ENCODE data around the gene CFTR.

CFTR gene

DNA sequence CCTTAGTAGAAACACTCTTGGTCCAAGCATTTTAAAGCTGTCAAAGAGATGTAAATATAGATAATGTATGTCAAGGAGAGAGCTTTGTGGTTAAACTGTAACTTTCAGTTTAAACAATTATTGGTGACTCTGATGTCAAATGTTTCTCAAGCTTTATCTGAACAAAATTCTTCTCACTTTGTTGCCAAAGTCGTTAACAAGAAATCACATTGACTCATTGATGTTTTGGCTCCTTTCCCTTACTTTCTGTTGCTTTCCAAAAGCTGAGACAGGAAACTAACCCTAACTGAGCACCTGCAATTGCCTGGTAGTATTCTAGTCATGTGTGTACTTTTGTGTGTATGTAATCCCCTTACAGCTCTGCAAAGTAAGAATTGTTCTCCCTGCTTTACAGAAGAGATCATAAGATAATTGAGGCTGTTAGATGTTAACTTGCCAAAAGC, 108.5 kb downstream of the CFTR start:
- no peak for DNase-seq (ENCODE audit: low spot score)

DNA sequence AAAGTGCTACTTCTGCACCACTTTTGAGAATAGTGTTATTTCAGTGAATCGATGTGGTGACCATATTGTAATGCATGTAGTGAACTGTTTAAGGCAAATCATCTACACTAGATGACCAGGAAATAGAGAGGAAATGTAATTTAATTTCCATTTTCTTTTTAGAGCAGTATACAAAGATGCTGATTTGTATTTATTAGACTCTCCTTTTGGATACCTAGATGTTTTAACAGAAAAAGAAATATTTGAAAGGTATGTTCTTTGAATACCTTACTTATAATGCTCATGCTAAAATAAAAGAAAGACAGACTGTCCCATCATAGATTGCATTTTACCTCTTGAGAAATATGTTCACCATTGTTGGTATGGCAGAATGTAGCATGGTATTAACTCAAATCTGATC, 110.4 kb downstream of the CFTR start:
- DNase-seq (ENCODE audit: low spot score), result no peak

DNA sequence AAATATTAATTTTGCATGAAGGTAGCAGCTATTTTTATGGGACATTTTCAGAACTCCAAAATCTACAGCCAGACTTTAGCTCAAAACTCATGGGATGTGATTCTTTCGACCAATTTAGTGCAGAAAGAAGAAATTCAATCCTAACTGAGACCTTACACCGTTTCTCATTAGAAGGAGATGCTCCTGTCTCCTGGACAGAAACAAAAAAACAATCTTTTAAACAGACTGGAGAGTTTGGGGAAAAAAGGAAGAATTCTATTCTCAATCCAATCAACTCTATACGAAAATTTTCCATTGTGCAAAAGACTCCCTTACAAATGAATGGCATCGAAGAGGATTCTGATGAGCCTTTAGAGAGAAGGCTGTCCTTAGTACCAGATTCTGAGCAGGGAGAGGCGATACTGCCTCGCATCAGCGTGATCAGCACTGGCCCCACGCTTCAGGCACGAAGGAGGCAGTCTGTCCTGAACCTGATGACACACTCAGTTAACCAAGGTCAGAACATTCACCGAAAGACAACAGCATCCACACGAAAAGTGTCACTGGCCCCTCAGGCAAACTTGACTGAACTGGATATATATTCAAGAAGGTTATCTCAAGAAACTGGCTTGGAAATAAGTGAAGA, 112.3 kb downstream of the CFTR start:
- no peak for DNase-seq (ENCODE audit: low spot score)

DNA sequence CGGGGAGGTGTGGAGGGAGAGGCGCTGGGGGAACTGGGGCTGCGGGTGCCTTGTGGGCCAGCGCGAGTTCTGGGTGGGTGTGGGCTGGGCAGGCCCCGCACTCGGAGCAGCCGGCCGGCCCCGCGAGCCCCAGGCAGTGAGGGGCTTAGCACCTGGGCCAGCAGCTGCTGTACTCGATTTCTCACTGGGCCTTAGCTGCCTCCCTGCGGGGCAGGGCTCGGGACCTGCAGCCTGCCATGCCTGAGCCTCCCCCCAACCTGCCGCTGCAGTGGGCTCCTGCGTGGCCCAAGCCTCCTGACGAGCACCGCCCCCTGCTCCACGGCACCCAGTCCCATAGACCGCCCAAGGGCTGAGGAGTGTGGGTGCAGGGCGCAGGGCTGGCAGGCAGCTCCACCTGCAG, 116.3 kb downstream of the CFTR start:
- no peak for DNase-seq (ENCODE audit: low spot score)

DNA sequence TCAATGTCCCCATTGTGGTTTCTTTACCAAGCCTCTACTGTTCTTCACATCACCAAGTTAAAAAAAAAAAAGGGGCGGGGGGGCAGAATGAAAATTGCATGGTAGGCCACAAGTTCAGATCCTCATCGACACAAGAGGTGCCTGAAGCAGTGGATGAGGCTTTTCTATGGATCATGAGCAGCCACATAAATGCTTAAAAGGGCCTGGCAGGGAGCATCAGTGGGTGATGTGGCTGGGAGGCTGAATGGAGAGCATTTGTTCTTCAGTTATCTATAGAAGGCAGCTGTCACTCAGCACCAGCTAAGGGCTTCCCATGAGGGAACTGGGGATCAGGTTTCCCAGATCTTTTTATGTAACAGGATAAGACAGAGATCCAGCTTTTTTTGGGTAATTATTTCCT, 117.9 kb downstream of the CFTR start:
- no peak for DNase-seq (ENCODE audit: low spot score)

DNA sequence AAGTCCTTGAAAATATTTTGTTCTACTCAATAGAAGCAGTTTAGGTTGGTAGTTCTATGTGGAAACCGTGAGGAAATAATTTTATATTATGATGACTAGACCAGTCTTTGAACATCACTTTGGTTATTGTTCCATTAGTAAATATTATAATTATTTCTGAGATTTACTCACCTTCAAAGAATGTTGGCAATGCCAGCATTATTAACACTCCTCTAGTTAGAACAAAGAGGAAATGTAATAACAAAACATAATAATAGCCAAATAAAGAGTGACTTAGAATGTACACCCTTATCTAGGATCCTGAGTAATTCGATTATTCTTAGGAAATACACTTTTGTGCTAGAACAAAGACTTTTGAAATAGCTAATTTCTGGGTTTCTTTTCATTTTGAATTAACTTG, 121.1 kb downstream of the CFTR start:
- DNase-seq (ENCODE audit: low spot score), result no peak

DNA sequence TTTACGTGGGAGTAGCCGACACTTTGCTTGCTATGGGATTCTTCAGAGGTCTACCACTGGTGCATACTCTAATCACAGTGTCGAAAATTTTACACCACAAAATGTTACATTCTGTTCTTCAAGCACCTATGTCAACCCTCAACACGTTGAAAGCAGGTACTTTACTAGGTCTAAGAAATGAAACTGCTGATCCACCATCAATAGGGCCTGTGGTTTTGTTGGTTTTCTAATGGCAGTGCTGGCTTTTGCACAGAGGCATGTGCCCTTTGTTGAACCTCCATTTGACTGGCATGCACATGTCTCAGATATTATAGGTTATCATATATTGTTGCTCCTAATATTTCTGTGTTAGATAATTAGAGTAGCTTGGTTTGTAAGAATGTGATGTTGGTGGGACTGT, 123.8 kb downstream of the CFTR start:
- no peak for DNase-seq (ENCODE audit: low spot score)

DNA sequence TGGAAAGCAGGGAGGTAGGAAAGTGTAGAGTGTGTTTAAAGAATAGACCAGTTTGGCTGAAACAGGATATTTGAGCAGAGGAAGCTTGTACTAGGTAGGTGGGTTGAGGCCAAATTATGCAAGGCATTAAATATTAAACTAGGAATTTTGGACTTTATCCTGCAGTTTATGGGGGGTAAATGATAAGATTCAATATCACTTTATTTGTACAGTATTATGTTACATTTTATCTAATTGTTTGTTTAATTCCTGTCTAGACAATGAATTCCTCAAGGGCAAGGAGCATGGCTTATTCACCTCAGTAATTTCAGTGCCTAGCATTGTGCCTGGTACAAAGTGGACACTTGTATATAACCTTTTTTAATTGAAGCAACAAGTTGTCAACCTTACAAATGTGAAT, 125.9 kb downstream of the CFTR start:
- no peak for DNase-seq (ENCODE audit: low spot score)

DNA sequence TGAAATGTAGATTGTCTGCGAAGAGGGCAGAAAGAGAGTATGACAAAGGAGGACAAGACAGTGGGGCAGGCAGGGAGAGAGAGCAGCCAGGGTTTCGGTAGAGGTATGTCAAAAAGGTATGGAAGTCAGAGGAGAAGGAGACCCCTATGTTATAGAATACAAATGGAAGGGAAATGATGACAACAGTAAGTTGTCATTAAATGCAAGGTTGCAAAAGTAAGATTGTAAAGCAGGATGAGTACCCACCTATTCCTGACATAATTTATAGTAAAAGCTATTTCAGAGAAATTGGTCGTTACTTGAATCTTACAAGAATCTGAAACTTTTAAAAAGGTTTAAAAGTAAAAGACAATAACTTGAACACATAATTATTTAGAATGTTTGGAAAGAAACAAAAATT, 126.3 kb downstream of the CFTR start:
- no peak for DNase-seq (ENCODE audit: low spot score)

DNA sequence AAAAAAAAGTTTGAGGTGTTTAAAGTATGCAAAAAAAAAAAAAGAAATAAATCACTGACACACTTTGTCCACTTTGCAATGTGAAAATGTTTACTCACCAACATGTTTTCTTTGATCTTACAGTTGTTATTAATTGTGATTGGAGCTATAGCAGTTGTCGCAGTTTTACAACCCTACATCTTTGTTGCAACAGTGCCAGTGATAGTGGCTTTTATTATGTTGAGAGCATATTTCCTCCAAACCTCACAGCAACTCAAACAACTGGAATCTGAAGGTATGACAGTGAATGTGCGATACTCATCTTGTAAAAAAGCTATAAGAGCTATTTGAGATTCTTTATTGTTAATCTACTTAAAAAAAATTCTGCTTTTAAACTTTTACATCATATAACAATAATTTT, 130.6 kb downstream of the CFTR start:
- DNase-seq (ENCODE audit: low spot score), result peak; percentile 28

DNA sequence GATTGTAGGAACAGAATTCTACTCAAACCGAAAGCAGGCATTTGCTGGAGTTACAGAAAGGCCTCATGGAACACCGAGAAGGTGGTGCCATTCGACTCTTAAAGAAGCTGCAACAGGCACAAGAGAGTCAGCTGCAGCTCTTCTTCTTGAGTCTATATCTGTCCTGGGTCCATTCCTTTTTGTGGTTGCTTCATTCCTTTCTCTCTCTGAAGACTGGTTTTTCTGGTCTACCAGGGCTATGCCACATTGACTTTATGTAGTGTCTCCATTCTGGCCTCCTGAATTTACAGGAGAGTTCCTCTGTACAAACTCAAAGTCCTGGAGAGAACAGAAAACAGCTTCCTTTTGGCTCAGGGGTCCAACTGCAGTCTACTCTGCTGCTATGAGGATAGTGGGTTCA, 132.8 kb downstream of the CFTR start:
- no peak for DNase-seq (ENCODE audit: low spot score)

DNA sequence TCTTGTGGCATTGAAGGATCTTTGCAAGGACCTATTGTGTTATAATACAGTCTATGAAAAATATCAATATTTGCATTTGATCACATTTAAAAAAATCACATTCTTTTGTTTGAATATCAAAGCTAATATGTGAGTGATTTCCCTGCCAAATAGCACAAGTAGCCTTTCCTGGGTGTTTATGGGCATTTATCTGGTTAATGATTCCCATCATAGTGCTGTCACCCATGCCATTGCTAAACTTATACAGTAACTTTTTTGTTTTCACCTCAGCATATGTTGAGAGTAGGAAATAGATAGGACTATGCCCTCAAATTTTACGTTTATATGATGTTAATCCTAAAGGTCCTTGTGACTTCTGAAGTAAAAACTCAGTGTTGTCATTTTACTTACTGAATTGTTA, 136.9 kb downstream of the CFTR start:
- peak; percentile 6 for DNase-seq (ENCODE audit: low spot score)

DNA sequence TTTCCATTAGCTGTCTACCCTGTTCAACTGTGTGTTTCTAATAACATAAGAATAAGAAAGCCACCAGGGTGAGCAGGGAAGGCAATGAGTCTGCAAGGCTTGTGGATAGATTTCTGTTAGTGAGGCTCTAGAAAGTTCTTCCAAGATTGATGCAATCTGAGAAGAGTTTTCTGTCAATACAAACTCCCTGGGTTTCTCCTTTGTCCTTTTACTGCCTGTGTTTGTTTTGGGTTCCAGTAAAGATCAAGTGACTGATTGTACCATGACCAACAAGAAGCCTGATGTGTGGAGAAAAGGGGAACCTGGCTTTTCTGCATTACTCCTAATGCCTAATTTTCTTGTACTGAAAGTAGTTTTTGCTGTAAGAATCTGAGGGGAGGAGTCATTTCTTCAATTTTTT, 139.9 kb downstream of the CFTR start:
- no peak for DNase-seq (ENCODE audit: low spot score)

DNA sequence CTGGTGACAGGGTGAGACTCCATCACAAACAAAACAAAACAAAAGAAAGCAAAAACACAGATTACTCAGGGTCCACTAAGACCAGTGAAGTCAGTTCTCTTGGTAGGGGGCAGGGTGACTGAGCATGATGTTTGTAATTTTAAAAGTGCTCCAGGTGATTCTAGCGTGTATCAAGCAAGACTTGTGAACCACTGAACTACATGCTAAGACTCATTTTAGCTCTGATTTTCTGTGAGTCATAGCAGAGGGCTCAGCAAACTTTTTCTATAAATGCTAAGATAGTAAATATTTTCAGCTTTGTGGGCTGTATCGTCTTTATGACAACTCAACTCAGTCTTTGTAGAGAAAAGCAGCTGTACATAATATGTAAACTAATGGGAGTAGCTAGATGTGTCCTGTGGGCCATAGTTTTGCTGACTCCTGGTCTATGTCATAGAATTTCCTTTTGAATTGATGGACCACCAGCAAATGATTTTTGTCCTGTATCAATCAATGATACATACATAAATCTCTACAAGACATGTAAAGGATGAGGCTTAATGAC, 141.3 kb downstream of the CFTR start:
- DNase-seq (ENCODE audit: low spot score), result no peak

DNA sequence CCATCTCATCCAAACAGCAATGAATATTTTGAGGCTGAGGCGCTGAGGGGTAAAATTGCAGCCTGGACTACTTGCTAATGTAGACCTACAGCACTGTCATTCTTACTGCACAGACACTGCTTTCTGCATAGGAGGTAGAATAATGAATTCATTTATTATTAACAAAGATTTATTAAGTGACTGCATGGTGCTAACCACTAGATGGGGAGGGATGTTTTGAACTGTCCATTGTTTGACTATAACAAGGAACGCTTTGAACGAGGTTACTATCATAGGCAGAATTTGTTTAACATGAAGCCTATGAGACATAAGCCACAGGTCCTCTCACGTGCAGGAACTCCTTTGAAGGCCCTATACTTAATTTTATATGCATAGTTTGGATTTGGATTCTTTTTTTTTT, 143.8 kb downstream of the CFTR start:
- peak; percentile 39 for DNase-seq (ENCODE audit: low spot score)

DNA sequence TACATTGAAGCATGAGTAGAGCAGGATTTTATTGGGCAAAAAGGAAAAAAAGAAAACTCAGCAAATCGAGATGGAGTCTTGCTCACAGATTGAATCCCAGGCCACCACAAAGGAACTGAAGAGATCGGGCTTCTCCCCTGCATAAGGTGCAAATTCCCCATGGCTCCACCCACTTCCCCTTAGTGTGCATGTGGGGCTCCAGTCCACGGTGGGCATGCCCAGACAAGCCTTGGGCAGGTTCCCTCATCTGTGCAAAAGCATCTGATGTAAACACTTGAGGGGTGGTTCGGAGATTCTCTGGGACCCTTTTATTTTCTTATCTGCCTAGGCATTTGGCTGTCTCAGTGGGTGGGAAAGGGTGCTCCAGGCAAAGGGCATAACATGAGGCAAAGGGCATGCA, 150.7 kb downstream of the CFTR start:
- no peak for DNase-seq (ENCODE audit: low spot score)

DNA sequence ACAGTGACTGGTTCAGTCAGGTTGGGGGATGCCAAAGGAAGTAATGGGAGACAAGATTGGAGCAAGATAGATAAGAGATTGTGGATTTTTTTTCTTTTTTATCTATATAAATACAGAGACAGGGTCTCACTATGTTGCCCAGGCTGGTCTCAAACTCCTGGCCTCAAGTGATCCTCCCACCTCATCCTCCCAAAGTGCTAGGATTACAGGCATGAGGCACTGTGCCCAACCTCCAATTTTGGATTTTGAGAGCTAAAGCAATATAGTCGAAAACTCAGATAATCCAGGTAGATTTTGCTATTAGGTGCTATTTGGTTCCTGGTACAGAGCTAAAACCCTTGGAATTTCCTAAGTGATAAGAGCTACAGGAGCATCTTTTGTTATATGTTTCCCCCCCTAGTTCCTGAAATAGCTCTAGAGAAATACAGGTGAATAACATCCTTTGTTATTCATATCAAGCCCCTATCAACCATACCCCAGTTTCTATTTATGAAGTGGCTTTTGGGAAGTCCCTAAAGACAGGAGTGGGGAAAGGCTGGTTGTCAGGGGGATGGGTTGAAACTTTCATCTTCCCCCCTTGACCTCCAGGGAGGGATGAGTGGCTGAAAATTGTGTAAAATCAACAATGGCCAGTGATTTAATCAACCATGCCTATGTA, 151.2 kb downstream of the CFTR start:
- DNase-seq (ENCODE audit: low spot score), result no peak

DNA sequence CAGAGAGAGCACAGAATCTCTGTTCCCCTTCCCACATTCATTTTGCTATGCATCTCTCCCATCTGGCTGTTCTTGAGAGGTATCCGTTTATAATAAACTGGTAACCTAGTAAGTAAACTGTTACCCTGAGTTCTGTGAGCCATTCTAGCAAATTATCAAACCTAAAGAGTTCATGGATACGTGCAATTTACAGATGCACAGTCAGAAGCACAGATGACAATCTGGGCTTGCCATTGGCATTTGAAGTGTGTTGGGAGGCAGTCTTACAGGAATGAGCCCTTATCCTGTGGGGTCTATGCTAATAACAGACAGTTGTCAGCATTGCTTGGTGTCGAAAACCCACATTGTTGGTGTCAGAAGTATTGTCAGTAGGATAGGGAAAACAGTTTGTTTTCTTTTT, 151.8 kb downstream of the CFTR start:
- no peak for DNase-seq (ENCODE audit: low spot score)

DNA sequence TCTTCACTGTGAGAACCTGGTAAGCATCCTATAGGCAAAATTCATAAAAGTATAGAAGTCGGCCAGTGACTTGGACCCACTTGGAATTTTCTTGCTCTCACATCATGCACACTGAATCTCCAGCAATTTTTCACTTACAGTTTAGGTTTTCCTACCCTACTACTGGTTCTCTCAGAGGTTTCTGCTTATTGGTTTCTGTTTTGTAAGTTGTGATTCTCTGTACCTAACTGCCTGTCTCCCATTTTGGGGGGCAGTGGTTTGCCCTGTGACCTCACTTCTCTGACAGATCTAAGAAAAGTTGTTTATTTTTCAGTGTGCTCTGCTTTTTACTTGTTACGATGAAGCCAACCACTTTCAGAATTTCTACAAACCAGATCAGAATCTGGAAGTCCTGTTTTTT, 158.1 kb downstream of the CFTR start:
- no peak for DNase-seq (ENCODE audit: low spot score)

DNA sequence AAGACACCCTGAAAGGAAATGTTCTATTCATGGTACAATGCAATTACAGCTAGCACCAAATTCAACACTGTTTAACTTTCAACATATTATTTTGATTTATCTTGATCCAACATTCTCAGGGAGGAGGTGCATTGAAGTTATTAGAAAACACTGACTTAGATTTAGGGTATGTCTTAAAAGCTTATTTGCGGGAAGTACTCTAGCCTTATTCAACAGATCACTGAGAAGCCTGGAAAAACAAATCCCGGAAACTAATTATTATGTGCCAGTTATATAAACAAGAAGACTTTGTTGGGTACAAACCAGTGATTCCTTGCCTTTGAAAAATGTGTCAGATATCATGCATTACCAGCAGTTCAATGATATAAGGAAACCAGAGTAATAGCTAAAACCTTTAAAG, 160.1 kb downstream of the CFTR start:
- no peak for DNase-seq (ENCODE audit: low spot score)

DNA sequence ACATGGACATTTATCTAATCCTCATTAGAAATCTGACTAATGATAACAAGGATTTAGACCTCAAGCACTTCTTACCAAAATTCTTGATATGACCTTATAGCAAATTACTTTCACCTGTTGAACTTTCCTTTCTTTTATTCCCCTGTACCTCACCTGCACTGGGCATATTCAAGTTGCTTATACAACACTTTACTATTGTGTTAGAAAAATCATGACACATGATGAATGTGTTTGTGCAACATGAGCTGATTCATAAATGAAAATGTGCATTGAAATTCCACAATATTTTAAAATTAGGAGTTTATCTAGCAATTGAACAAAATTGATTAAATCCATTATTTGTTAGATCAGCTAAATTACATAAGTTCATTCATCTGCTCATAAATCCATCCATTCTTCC, 160.6 kb downstream of the CFTR start:
- DNase-seq (ENCODE audit: low spot score), result no peak

DNA sequence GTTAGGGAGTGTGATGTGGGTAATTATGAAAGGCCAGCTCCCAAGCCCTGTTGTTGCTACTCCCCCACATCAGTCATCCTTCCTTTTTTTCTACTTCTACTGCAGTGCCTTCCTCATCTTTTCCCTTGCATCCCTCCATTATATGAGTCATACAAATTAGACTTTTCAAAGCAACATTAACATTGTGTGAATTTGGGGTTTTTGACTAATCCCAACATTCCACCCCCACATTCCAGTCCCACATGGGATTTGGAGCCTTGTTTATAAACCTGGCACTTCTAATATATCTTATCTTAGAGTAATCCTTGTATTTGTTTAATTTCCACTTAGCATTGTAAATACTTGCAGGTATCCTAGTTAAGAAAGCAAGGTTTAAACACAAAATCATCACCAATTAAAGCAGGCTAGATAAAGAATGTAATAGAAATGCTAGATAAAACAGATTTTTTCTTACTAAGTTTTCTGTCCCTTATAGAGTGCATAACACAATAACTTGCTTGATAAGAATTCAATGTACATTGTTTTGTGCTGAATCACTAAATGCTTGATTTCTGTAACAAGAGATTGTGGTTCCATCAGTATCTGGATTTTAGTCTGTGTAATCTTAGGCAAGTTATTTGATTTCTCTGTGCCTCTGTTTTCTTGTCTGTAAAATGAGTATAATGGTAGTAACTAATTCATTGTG, 165.8 kb downstream of the CFTR start:
- DNase-seq (ENCODE audit: low spot score), result peak; percentile 34

DNA sequence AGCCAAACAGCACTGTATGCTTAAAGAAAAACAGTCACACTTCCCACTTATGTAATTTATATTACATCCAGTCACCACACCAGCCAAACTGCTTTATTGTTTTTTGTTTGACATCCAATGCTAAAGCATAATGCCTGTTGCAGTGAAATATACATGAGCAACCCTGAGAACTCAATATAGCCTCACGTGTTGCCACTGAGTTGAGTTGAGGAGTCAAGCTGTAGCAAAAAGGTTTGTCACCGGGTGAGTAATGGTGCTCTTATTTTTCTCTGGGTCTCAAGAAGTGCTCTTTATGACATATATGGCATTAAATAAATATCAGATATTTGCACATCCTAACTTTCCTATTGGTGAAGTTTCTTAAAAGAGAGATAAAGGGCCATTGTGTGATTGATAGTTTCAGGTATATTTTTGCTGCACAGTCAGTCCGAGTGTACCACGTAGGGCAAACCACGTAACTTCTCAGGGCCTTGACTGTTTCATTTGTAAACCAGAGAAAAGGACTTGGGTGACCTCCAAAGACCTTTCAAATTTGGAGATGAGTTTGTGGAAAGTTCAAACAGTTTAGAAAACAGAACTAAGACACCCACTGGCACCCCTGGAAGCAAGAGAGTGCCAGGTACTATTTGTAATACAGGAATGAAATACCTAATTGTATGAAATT, 168.5 kb downstream of the CFTR start:
- DNase-seq (ENCODE audit: low spot score), result no peak

Data from SW480 (cell line).